ENCODE results near the gene DBN1.

DNA sequence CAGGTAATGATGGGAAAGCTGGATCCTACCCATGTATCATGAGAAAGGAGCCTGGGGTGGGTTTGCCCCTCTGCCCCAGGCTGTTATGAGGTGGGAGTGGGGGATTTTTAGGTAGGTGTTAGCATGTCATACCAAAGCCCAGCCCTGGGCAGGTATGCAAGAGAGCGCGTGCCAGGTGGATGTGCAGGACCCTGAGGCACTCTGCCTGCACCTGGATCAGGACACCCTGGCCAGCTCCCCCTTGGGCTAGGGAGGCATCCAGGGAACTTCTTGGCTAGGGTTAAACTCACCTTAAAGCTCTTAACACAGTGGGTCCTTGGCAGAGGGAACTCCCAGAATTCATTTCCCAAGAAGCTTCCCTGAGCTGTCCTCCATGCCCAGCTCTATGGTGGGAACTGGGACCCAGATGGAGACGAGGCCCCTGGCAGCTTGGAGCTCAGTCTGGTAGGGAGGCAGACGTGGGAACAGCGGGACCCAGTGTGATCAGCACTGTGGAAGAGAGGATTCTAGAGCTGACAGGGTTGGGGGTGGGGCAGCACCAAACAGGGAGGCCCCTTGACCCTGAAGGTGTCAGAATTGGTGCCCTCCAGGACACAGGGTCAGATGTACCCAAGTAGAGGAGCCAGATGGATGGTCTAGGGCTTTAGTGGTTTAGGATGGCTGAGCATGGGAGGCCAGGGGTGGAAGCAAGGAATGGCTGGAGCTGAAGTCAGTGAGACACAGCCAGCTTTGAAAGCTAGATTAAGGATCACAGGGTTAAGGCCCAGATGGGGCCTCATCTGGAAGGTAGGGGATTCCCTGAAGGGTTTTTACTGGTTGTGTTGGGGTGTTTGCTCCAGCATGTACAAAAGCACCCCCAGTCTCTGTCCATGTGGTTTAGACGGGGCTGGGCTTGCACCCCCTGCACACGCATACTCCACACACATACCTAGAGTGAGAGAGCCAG lies 29.1 kb downstream of the DBN1 start:
- TF ChIP-seq, protein P1, sequence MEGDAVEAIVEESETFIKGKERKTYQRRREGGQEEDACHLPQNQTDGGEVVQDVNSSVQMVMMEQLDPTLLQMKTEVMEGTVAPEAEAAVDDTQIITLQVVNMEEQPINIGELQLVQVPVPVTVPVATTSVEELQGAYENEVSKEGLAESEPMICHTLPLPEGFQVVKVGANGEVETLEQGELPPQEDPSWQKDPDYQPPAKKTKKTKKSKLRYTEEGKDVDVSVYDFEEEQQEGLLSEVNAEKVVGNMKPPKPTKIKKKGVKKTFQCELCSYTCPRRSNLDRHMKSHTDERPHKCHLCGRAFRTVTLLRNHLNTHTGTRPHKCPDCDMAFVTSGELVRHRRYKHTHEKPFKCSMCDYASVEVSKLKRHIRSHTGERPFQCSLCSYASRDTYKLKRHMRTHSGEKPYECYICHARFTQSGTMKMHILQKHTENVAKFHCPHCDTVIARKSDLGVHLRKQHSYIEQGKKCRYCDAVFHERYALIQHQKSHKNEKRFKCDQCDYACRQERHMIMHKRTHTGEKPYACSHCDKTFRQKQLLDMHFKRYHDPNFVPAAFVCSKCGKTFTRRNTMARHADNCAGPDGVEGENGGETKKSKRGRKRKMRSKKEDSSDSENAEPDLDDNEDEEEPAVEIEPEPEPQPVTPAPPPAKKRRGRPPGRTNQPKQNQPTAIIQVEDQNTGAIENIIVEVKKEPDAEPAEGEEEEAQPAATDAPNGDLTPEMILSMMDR (IDR thresholded peaks at IDR 0.05 in 2 of 3, conservative IDR thresholded peaks at IDR 0.05 in 1 of 3; ENCODE audit: insufficient read depth in 2 of 3, low read depth in 1 of 3, low read length in 3 of 3), result no peak
- TF ChIP-seq, protein P2, sequence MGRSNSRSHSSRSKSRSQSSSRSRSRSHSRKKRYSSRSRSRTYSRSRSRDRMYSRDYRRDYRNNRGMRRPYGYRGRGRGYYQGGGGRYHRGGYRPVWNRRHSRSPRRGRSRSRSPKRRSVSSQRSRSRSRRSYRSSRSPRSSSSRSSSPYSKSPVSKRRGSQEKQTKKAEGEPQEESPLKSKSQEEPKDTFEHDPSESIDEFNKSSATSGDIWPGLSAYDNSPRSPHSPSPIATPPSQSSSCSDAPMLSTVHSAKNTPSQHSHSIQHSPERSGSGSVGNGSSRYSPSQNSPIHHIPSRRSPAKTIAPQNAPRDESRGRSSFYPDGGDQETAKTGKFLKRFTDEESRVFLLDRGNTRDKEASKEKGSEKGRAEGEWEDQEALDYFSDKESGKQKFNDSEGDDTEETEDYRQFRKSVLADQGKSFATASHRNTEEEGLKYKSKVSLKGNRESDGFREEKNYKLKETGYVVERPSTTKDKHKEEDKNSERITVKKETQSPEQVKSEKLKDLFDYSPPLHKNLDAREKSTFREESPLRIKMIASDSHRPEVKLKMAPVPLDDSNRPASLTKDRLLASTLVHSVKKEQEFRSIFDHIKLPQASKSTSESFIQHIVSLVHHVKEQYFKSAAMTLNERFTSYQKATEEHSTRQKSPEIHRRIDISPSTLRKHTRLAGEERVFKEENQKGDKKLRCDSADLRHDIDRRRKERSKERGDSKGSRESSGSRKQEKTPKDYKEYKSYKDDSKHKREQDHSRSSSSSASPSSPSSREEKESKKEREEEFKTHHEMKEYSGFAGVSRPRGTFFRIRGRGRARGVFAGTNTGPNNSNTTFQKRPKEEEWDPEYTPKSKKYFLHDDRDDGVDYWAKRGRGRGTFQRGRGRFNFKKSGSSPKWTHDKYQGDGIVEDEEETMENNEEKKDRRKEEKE (IDR thresholded peaks at IDR 0.05; ENCODE audit: borderline replicate concordance in 1 of 2, control insufficient read depth in 1 of 2, low read depth in 2 of 2, low read length in 1 of 2), result no peak
- no peak for TF ChIP-seq GATAD2B (IDR thresholded peaks at IDR 0.05; ENCODE audit: borderline replicate concordance)
- no peak for TF ChIP-seq TOE1 (IDR thresholded peaks at IDR 0.05; ENCODE audit: borderline replicate concordance)
- TF ChIP-seq TOE1 (CRISPR knock-in tag; IDR thresholded peaks at IDR 0.05; ENCODE audit: borderline replicate concordance, low read depth), result no peak
- TF ChIP-seq PHB2 (IDR thresholded peaks at IDR 0.05; ENCODE audit: low read depth), result no peak
- TF ChIP-seq ZEB2 (IDR thresholded peaks at IDR 0.05), result no peak
- TF ChIP-seq TEAD2 (tag; IDR thresholded peaks at IDR 0.05), result no peak

Measured in K562 (cell line).